DMS79 treated with DMSO at 0.1 percent for 48 hours (cell line): ENCODE data around the gene TMEM101.
"Not testable (repeated sequence)": the region's sequence is repeated elsewhere in the genome, so short reads cannot be mapped to it uniquely, and the experiment has no call there.

Experiments
- DNase-seq: peaks from one replicate; lab custom pipeline; 2025; lab: John Stamatoyannopoulos, UW

Gene TMEM101

DNA sequence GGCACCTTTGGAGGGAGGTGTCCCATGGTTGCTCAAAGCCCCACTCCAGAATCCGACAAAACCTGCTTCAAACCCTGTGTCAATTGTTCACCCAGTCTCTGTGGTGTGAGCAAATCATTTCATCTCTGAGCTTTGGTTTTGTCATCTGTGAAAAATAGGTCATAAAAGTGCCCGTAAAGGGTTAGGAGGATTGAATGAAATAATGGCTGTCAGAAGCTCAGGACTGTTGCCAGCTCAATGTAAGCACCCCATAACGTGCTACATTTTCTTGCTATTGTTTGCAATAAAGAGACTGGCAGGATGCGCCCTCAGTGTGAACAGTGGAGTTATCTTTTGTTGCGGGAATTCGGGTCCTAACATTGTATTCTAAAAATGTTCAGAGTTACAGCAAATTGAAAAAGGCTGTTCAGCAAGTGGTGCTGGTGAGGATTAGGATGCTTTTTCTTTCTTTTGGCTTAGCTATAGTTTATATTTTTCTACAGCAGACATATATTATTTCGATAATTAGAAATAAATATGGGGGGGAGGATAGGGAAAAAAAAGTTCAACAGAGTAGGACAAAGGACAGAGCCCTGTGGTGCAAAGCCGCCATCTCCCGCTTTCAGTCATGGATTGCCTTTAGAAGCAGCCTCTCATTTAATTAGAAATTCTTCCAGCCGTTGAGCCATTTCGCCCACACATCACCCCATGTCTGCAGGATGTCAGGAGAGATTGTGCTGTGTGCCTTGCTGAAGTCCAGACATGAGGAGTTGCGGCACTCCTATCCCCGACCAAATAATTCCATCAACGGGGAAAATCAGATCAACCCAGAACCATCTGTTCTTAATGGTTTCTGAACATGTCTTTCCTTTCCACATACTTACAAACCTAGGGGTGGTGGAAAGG lies 40.1 kb downstream of the TMEM101 start:
- DNase-seq: no peak

DNA sequence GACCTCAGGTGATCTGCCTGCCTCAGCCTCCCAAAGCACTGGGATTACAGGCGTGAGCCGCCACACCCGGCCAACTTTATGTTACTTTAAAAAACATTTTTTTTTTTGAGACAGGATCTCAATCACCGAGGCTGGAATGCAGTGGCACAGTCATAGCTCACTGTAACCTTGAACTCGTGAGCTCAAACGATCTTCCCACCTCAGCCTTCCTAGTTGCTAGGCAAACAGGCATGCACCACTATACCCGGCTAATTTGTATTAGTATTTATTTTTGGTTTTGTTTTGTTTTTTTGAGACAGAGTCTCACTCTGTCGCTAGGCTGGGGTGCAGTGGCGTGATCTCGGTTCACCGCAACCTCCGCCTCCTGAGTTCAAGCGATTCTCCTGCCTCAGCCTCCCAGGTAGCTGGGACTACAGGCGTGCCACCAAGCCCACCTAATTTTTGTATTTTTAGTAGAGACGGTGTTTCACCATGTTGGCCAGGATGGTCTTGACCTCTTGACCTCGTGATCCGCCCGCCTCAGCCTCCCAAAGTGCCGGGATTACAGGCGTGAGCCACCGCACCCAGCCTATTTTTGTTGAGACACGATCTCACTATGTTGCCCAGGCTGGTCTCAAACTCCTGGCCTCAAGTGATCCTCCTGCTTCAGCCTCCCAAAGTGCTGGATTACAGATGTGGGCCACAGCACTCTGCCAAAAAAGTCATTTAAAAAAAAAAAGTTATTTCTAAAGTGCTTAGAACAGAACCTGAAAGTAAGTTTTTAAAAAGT lies 42.1 kb downstream of the TMEM101 start:
- not testable (repeated sequence) for DNase-seq

GRCh38 chr17:43971436-43971835 lies 43.3 kb downstream of the TMEM101 start:
- not testable (repeated sequence) for DNase-seq

DNA sequence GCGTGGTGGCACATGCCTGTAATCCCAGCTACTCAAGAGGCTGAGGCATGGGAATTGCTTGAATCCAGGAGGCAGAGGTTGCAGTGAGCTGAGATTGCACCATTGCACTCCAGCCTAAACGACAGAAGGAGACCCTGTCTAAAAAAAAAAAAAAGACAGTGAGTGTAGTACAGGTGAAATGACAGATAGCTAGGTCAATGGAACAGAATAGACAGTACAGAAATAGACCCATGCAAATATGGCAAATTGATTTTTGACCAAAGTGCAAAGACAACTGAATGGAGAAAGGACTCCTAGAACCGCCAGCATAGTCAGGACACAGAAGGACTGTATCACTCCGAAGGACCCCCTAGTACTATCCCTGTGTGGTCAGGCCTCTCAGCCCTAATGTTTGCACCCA lies 44.4 kb downstream of the TMEM101 start:
- DNase-seq: no peak

DNA sequence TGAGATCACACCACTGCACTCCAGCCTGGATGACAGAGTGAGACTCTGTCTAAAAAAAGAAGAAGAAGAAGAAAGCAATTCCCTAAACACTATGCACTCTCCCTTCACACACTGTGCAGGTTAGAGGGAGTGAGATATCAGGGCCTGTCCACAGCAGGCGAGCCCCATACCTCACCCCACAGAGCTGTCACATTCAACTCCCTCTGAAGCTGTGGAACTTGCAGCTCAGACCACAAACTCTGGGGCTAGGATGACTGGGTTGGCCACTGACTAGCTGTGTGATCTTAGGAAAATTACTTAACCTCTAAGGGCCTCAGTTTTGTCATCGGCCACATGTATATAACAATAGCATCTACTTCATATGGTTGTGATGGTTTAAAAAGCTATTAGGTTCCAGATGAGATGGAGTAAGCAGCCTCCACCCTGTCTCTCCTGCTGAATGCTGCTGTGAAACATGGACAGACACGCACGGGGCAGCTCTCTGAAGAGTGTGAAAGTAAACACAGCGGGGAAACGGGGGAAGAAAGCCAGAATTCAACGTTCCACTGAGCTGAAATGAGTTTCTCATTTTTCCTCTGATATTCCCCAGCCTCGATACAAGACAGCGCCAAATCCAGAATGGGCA lies 47.4 kb downstream of the TMEM101 start:
- no peak for DNase-seq

DNA sequence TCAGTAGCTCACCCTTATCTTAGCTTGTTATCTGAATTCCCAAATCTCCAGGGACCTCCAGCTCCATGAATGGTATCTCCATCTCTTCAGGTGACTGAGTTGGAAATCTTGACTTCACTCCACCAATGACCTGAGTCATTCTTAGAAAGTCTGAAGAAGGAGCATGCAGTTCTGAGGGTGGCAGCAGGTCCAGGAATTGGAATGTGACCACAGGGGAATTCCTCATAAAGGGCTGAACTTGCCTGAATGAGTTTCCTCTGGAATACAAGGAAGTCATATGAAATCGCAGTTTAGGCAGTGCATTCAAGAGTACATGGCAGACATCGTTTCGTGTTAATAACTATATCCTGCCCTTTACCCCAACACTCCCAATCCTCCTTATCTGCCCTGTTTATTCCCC lies 48.5 kb downstream of the TMEM101 start:
- DNase-seq: no peak

GRCh38 chr17:43962479-43962878 lies 52.3 kb downstream of the TMEM101 start:
- DNase-seq: no peak

DNA sequence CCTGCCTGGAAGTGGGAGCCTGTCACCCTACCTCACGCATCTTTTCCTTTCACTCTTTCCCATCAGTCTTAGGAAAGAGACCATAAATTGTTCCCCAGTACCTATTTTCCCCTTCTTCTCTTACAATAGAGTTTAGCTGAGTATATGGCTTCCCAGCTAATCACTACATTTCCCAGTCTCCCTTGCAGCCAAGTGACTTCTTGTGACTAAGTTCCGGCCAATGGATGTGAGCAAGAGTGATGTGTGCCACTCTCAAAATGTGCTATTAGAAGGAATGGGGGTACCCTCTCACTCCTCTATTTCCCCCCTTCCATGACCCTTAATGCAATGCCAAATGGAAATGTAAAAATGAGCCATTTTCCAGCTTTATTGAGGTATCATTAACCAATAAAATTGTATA lies 52.8 kb downstream of the TMEM101 start:
- no peak for DNase-seq

DNA sequence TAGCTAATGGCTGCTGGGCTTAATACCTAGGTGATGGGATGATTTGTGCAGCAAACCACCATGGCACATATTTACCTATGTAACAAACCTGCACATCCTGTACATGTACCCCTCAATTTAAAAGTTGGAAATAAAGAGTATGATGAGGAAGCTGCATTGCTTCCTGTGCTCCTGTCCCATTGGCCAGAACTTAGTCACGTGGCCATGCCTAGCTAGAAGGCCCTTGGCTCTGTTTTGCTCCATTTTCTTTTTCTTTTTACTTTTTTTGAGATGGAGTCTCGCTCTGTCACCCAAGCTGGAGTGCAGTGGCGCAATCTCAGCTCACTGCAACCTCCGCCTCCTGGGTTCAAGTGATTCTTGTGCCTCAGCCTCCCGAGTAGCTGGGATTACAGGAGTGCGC lies 53.5 kb downstream of the TMEM101 start:
- not testable (repeated sequence) for DNase-seq
